ENCODE data around the gene SCUBE1.

DNA sequence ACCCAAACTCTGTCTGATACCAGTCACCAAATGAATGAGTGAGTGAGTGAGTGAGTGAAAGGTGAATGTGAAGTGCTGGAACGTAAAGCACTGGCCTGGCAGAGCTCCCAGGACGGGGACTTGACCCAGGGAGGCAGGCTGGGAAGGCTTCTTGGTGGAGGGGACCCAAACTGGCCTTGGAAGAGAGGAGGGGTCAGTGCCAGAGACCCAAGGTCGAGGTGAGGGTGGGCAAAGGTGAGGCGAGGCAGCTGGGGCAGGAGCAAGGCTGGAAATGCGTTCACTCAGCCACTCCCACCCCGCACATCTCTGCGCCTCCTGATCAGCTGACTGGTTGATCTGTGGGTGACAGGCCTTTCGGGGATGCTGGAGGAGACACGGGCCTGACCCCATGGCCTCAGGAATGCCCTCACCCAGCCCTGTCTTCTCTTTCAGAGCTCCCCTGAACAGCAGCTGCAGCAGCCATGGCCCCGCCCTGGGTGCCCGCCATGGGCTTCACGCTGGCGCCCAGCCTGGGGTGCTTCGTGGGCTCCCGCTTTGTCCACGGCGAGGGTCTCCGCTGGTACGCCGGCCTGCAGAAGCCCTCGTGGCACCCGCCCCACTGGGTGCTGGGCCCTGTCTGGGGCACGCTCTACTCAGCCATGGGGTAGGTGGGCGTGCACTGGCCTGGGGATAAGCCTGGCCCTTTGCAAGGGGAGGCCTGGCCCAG is 184.2 kb downstream of the SCUBE1 start:
- TF ChIP-seq, protein P1, sequence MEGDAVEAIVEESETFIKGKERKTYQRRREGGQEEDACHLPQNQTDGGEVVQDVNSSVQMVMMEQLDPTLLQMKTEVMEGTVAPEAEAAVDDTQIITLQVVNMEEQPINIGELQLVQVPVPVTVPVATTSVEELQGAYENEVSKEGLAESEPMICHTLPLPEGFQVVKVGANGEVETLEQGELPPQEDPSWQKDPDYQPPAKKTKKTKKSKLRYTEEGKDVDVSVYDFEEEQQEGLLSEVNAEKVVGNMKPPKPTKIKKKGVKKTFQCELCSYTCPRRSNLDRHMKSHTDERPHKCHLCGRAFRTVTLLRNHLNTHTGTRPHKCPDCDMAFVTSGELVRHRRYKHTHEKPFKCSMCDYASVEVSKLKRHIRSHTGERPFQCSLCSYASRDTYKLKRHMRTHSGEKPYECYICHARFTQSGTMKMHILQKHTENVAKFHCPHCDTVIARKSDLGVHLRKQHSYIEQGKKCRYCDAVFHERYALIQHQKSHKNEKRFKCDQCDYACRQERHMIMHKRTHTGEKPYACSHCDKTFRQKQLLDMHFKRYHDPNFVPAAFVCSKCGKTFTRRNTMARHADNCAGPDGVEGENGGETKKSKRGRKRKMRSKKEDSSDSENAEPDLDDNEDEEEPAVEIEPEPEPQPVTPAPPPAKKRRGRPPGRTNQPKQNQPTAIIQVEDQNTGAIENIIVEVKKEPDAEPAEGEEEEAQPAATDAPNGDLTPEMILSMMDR (IDR thresholded peaks at IDR 0.05; ENCODE audit: poor library complexity): no peak
- TF ChIP-seq EZH2 (IDR thresholded peaks at IDR 0.05; ENCODE audit: borderline replicate concordance): no peak
